Activated CD8-positive, alpha-beta T cell treated with anti-CD3 and anti-CD28 coated beads for 36 hours (primary cell): Measurements from ENCODE around the gene DPH1. TPM values are rescaled to one million over a fixed set of nuclear protein-coding genes. Genes with fewer than 3 reads are reported as not detected.

Source experiments
- ATAC-seq: fragments of 200-7000 bp; cut with Tn5 transposase; one replicate; pipeline ENCODE4 v1.10.0; 2021; ENCODE audit warnings: mild to moderate bottlenecking, moderate library complexity
- CTCF ChIA-PET: fragments of 350-600 bp; sonication (Branson Sonifier 250); formaldehyde crosslinking; loops from one replicate; lab custom pipeline; 2021; ENCODE audit warnings: antibody characterized with exemption; lab: Charles Lee
- POLR2A ChIA-PET: fragments of 350-600 bp; sonication (Branson Sonifier 250); formaldehyde crosslinking; loops from one replicate; lab custom pipeline; 2021; ENCODE audit warnings: antibody characterized with exemption; lab: Charles Lee
- DNase-seq: peaks from one replicate; pipeline ENCODE4 v3.0.0-alpha.2; 2020
- H3K27ac Mint-ChIP-seq: one replicate; pipeline ENCODE4 v1.8.0; 2021; ENCODE audit warnings: mild to moderate bottlenecking, mixed read lengths
- H3K27me3 Mint-ChIP-seq: one replicate; pipeline ENCODE4 v1.8.0; 2021; ENCODE audit warnings: mixed read lengths
- H3K36me3 Mint-ChIP-seq: one replicate; pipeline ENCODE4 v1.8.0; 2021; ENCODE audit warnings: low read depth, mixed read lengths
- H3K4me1 Mint-ChIP-seq: one replicate; pipeline ENCODE4 v1.8.0; 2021; ENCODE audit warnings: low read depth, mixed read lengths
- H3K4me3 Mint-ChIP-seq: one replicate; pipeline ENCODE4 v1.8.0; 2021; ENCODE audit warnings: mild to moderate bottlenecking, moderate library complexity, mixed read lengths
- H3K9me3 Mint-ChIP-seq: one replicate; pipeline ENCODE4 v1.8.0; 2021; ENCODE audit warnings: mixed read lengths
- intact Hi-C: fragments of 100-400 bp; cut with micrococcal nuclease; formaldehyde crosslinking; loops from one replicate; pipeline ENCODE4 v1.10.0; 2022
- total RNA-seq, 2 experiments: library from RNA; stranded (reverse); gene quantifications; one replicate each; pipeline ENCODE4 v1.2.3, GENCODE V29; 2021
- TF ChIP-seq, protein P1 (sequence below): fragments of 200-600 bp; IDR thresholded peaks from one replicate; pipeline ENCODE4 v1.8.0; 2022; ENCODE audit warnings: antibody characterized with exemption, mild to moderate bottlenecking

The DPH1 gene
- total RNA-seq, 2 experiments from 2014 or later, result 27.8 to 32.5 TPM

DNA sequence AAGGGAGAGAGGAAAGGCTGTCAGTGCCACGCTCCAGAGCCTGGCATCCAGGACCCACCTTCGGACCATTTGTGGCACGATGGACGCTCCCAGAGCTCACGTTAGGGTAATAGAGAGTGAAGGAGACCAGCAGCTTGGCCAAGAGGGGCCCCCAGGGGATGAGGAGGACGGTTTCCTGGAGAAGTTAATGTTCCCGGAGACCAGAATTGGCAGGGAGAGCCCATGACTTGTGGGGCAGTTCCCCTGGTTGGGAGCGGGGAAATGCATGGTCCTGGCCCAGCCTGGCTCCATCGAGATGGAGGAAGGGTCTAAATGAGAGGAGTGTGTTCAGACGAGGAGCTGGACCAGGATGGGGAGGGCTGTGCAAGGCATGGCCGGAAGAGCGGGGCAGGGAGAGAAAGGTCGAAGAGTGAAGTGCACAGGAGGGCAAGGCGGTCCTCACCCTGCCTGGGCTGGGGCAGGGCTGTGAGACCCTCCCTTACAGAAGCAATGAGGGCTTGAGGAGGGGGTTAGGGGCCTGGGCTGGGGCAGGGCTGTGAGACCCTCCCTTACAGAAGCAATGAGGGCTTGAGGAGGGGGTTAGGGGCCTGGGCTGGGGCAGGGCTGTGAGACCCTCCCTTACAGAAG, 22.1 kb downstream of the DPH1 start:
- intact Hi-C loops, result loop anchor here (5.0 kb wide), 1 partner anchor 190 kb away; no protein-coding TSS in a partner anchor
- H3K27ac Mint-ChIP-seq, result no peak overlapping the region
- ATAC-seq (no peak), DNase-seq (no peak)
- H3K4me1 Mint-ChIP-seq, result peaks cover 27% of the 10 kb centered on the region
- ChIA-PET POLR2A (interaction anchor here (0.8 to 2.1 kb wide), 3 partner anchors 211 to 263 kb away, joined by 3 to 8 read pairs (median 4); partner anchors contain the start of gene SMG6), CTCF (interaction anchor here (0.8 to 1.8 kb wide), 4 partner anchors 193 to 335 kb away, joined by 3 to 8 read pairs (median 6); no protein-coding TSS in a partner anchor)
- H3K36me3 Mint-ChIP-seq, result peaks cover 6% of the 10 kb centered on the region
- H3K4me3 Mint-ChIP-seq, result peak overlapping the region; percentile 38
- H3K27me3 Mint-ChIP-seq, result peaks cover 17% of the 10 kb centered on the region
- no peaks in the 10 kb centered on the region for H3K9me3 Mint-ChIP-seq
- TF ChIP-seq, protein P1, sequence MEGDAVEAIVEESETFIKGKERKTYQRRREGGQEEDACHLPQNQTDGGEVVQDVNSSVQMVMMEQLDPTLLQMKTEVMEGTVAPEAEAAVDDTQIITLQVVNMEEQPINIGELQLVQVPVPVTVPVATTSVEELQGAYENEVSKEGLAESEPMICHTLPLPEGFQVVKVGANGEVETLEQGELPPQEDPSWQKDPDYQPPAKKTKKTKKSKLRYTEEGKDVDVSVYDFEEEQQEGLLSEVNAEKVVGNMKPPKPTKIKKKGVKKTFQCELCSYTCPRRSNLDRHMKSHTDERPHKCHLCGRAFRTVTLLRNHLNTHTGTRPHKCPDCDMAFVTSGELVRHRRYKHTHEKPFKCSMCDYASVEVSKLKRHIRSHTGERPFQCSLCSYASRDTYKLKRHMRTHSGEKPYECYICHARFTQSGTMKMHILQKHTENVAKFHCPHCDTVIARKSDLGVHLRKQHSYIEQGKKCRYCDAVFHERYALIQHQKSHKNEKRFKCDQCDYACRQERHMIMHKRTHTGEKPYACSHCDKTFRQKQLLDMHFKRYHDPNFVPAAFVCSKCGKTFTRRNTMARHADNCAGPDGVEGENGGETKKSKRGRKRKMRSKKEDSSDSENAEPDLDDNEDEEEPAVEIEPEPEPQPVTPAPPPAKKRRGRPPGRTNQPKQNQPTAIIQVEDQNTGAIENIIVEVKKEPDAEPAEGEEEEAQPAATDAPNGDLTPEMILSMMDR, result no peak

DNA sequence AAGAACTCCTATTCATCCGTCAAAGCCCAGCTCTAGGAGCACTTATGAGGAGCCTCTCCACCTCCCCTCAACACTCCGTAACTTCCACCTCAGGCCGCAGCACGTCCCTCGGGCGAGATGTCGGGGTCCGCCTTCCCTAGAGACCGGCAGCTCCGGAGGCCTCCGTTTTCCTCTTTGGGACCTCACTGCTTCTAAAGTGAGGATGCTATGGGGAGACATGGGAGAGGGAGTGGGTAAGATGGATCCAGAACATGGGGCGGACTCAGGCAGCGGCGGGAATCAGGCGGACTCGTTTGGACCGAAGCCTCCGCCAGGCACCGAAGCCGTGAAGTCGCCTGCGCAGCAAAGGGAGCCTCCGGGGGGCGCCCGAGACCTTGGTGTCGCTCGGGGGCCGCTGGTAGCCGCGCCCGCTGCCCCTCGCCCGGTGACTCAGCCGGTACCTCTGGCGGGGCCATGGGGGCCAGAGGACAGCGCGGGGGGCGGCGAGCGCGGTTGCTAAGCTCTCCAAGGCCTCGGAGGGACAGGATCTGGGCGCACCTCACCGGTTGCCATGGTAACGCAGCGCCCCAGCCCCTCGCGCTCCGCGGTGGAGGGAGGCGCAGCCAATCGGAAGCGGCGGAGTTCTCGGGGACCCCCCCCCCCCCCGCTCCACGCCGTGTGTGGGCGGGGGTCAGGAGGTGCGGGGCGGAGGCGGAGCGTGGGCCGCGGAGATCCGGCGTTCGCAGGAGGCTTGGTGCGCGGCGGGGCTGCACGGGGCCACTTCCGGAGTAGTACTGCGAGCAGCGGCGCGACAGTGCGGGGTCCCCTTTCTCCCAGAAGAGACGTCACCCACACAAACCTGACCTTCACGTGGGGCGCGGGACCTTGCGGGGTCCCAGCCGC, 23.7 kb downstream of the DPH1 start:
- no peaks in the 10 kb centered on the region for H3K9me3 Mint-ChIP-seq
- intact Hi-C loops, result loop anchor here (5.0 kb wide), 1 partner anchor 189 kb away; no protein-coding TSS in a partner anchor
- CTCF ChIA-PET, result interaction anchor here (0.7 to 8.5 kb wide), 28 partner anchors 10 to 592 kb away, joined by 3 to 239 read pairs (median 5); partner anchors contain the start of genes RTN4RL1 and TSR1

DNA sequence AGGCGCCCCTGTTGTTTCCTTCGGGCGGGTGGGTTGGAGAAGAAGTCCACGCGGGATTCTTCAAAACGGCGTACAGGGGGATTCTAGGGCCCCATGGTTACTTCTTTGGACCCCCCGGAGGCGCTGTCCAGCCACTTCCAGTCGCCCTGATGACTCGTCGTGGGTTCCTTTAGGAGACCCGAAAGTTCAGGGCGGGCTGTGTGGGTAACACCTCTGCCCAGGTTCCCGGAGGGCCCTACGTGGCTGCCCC, 24.2 kb downstream of the DPH1 start:
- CTCF ChIA-PET, result interaction anchor here (0.6 to 8.5 kb wide), 53 partner anchors 8 to 1459 kb away, joined by 3 to 239 read pairs (median 4); partner anchors contain the start of genes DPH1, OVCA2, RTN4RL1 and TSR1
- no peak for DNase-seq
- TF ChIP-seq, protein P1, result no peak

More for the DNA sequence above, 23.7 kb downstream of the DPH1 start:
- Mint-ChIP-seq H3K4me1 (peaks cover 22% of the 10 kb centered on the region), H3K36me3 (peaks cover 11% of the 10 kb centered on the region), H3K27ac (peak overlapping the region; percentile 52), H3K27me3 (peaks cover 12% of the 10 kb centered on the region), H3K4me3 (peak overlapping the region; percentile 74)
- ATAC-seq (peak; percentile 43), DNase-seq (peak; percentile 93)
- POLR2A ChIA-PET, result interaction anchor here (0.6 to 5.7 kb wide), 7 partner anchors 9 to 282 kb away, joined by 3 to 46 read pairs (median 4); partner anchors contain the start of gene TSR1
- TF ChIP-seq, protein P1, result peak; percentile 70

DNA sequence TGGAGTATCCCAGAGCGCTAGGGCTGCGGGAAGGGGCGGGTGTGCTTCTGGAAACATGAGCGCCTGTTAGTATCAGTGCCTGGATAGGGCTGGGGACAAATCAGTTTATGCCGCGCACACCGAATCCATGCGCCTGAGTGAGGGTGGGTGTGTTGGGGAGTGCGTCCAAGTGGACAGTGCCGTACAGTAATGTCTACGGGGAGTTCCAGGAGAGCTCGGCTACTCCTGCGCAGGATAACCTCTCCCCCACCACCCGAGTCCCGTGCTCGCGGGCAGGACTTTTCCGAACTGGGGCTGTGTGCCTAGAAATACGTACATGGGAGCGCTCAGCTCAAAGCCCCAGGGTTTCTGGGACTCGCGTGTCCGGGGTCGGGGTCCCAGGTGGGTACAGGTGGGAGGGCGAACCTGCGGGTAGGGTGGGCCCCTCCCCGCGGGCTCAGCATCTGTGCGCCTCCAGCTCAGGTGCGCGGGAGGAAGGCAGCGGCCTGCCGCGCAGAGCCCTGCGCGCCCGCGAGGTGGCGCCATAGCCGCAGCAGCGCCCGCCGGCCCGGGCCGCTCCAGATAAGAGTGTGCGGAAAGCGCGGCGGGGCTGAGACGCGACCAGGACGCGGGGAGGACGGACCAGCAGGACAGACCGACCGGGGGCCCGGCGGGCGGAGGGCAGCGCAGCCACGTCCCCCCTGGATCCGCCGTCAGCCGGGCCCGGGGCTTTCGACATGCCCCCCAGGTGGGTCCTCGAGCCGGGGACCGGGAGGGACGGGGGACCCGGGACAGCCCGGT, 24.7 kb downstream of the DPH1 start, which contains the start of gene HIC1:
TSS of gene HIC1 (plus strand) at position 592 of the 780 bp plus-strand sequence. CDS start 1,588 bp downstream, outside the sequence.
- peaks cover 16% of the 10 kb centered on the region for H3K36me3 Mint-ChIP-seq
- H3K4me1 Mint-ChIP-seq, result peaks cover 16% of the 10 kb centered on the region
- TF ChIP-seq, protein P1, result peak; percentile 97
- CTCF ChIA-PET, result interaction anchor here (0.6 to 8.5 kb wide), 58 partner anchors 9 to 1458 kb away, joined by 3 to 239 read pairs (median 4); partner anchors contain the start of genes DPH1, OVCA2, RTN4RL1 and TSR1
- intact Hi-C loops, result loop anchor here (5.0 kb wide), 1 partner anchor 188 kb away; no protein-coding TSS in a partner anchor
- peak within 1 kb of the TSS; percentile 52 for H3K27ac Mint-ChIP-seq
- ATAC-seq (peak; percentile 52), DNase-seq (peak; percentile 84)
- H3K9me3 Mint-ChIP-seq, result no peaks in the 10 kb centered on the region
- POLR2A ChIA-PET, result interaction anchor here (0.9 to 5.7 kb wide), 9 partner anchors 14 to 249 kb away, joined by 3 to 46 read pairs (median 8); partner anchors contain the start of genes SMG6 and SRR
- H3K4me3 Mint-ChIP-seq, result peak within 1 kb of the TSS; percentile 74
- H3K27me3 Mint-ChIP-seq, result peaks cover 9% of the 10 kb centered on the region

More for the DNA sequence above, 24.2 kb downstream of the DPH1 start:
- Mint-ChIP-seq H3K36me3 (peaks cover 11% of the 10 kb centered on the region), H3K4me3 (peak overlapping the region; percentile 74), H3K9me3 (no peaks in the 10 kb centered on the region), H3K27ac (peak overlapping the region; percentile 52), H3K27me3 (peaks cover 9% of the 10 kb centered on the region), H3K4me1 (peaks cover 16% of the 10 kb centered on the region)
- POLR2A ChIA-PET, result interaction anchor here (1.0 to 5.7 kb wide), 7 partner anchors 15 to 282 kb away, joined by 3 to 46 read pairs (median 10); partner anchors contain the start of genes SMG6, SRR and TSR1
- ATAC-seq, result no peak
- intact Hi-C loops, result loop anchor here (5.0 kb wide), 1 partner anchor 188 kb away; no protein-coding TSS in a partner anchor
